Astrocyte (in vitro differentiated cells and primary cell): ENCODE data around the gene PHC2.

Source experiments
- CTCF ChIP-seq: IDR thresholded peaks from 2 replicates; pipeline ENCODE4 v1.5.1; 2011; ENCODE audit warnings: low read depth, mild to moderate bottlenecking, inconsistent platforms, low read length, moderate library complexity; ENCODE audit not compliant: insufficient read depth
- EZH2 ChIP-seq: IDR thresholded peaks from 2 replicates; pipeline ENCODE4 v1.6.1; 2012; ENCODE audit warnings: mild to moderate bottlenecking, low read length, inconsistent platforms; ENCODE audit not compliant: insufficient read depth

GRCh38 chr1:33380811-33381210, 50.1 kb downstream of the PHC2 start:
- no peak for TF ChIP-seq CTCF
- TF ChIP-seq EZH2, result no peak
